Activated CD4-positive, alpha-beta memory T cell treated with anti-CD3 and anti-CD28 coated beads for 36 hours (primary cell): Measurements from ENCODE around the gene SLC9A7. TPM values are rescaled to one million over a fixed set of nuclear protein-coding genes. Genes with fewer than 3 reads are reported as not detected.
A peak's percentile ranks its signal among the peaks of the same experiment; 100 is the strongest.

Source experiments
- CTCF ChIA-PET: fragments of 350-600 bp; sonication (Branson Sonifier 250); formaldehyde crosslinking; loops from one replicate; lab custom pipeline; 2021; ENCODE audit warnings: antibody characterized with exemption, inconsistent platforms; lab: Charles Lee
- POLR2A ChIA-PET: fragments of 350-600 bp; sonication (Branson Sonifier 250); formaldehyde crosslinking; loops from one replicate; lab custom pipeline; 2021; ENCODE audit warnings: antibody characterized with exemption; lab: Charles Lee
- DNase-seq: peaks from one replicate; pipeline ENCODE4 v3.0.0-alpha.2; 2020
- H3K27ac Mint-ChIP-seq: one replicate; pipeline ENCODE4 v1.8.0; 2021; ENCODE audit warnings: mixed read lengths
- H3K27me3 Mint-ChIP-seq: one replicate; pipeline ENCODE4 v1.8.0; 2021; ENCODE audit warnings: mixed read lengths
- H3K36me3 Mint-ChIP-seq: one replicate; pipeline ENCODE4 v1.8.0; 2021; ENCODE audit warnings: mixed read lengths
- H3K4me1 Mint-ChIP-seq: one replicate; pipeline ENCODE4 v1.8.0; 2021; ENCODE audit warnings: low read depth, mixed read lengths
- H3K4me3 Mint-ChIP-seq: one replicate; pipeline ENCODE4 v1.8.0; 2021; ENCODE audit warnings: mild to moderate bottlenecking, mixed read lengths
- H3K9me3 Mint-ChIP-seq: one replicate; pipeline ENCODE4 v1.8.0; 2021; ENCODE audit warnings: mixed read lengths
- intact Hi-C: fragments of 100-400 bp; cut with micrococcal nuclease; formaldehyde crosslinking; loops from one replicate; pipeline ENCODE4 v1.15.1; 2023
- total RNA-seq, 2 experiments: library from RNA; stranded (reverse); gene quantifications; one replicate each; pipeline ENCODE4 v1.2.3, GENCODE V29; 2021

SLC9A7 gene
- total RNA-seq, 2 experiments from 2014 or later, result 17.7 to 17.8 TPM

- Mint-ChIP-seq H3K27ac (peak overlapping the region; percentile 56), H3K27me3 (no peaks in the 10 kb centered on the region), H3K36me3 (no peaks in the 10 kb centered on the region), H3K9me3 (no peaks in the 10 kb centered on the region), H3K4me3 (no peak overlapping the region), H3K4me1 (peaks cover 55% of the 10 kb centered on the region)
- ChIA-PET POLR2A (interaction anchor here (0.6 to 1.1 kb wide), 4 partner anchors 17 to 39 kb away, joined by 3 to 5 read pairs (median 4); no protein-coding TSS in a partner anchor), CTCF (interaction anchor here (0.6 to 1.2 kb wide), 4 partner anchors 9 to 779 kb away, joined by 3 to 5 read pairs (median 4); no protein-coding TSS in a partner anchor)
- intact Hi-C loops, result loop anchor here (5.0 kb wide), 2 partner anchors 37 to 122 kb away; no protein-coding TSS in a partner anchor
- no peak for DNase-seq
Measured at GRCh38 chrX:46589977-46590723, 168.8 kb downstream of the SLC9A7 start.

GRCh38 chrX:46588263-46588662 lies 170.7 kb downstream of the SLC9A7 start:
- intact Hi-C loops, result loop anchor here (1.0 to 5.0 kb wide), 3 partner anchors 16 to 124 kb away; no protein-coding TSS in a partner anchor
- Mint-ChIP-seq H3K9me3 (no peaks in the 10 kb centered on the region), H3K4me3 (peak overlapping the region; percentile 65), H3K4me1 (peaks cover 55% of the 10 kb centered on the region), H3K27ac (peak overlapping the region; percentile 88), H3K27me3 (no peaks in the 10 kb centered on the region), H3K36me3 (no peaks in the 10 kb centered on the region)
- DNase-seq, result peak; percentile 61
- CTCF ChIA-PET, result interaction anchor here (1.5 kb wide), 1 partner anchor 10 kb away, joined by 3 read pairs; no protein-coding TSS in a partner anchor
- POLR2A ChIA-PET, result no interaction called here

GRCh38 chrX:46587753-46588171 lies 171.2 kb downstream of the SLC9A7 start:
- Mint-ChIP-seq H3K4me1 (peaks cover 57% of the 10 kb centered on the region), H3K9me3 (no peaks in the 10 kb centered on the region), H3K4me3 (peak overlapping the region; percentile 65), H3K36me3 (no peaks in the 10 kb centered on the region), H3K27ac (peak overlapping the region; percentile 88), H3K27me3 (no peaks in the 10 kb centered on the region)
- ChIA-PET POLR2A (interaction anchor here (1.7 kb wide), 1 partner anchor 11 kb away, joined by 12 read pairs; no protein-coding TSS in a partner anchor), CTCF (interaction anchor here (0.6 to 1.5 kb wide), 2 partner anchors 10 to 460 kb away, joined by 3 read pairs; no protein-coding TSS in a partner anchor)
- intact Hi-C loops, result loop anchor here (1.0 to 5.0 kb wide), 4 partner anchors 10 to 125 kb away; no protein-coding TSS in a partner anchor
- no peak for DNase-seq

GRCh38 chrX:46587158-46587557 lies 171.8 kb downstream of the SLC9A7 start:
- intact Hi-C loops, result loop anchor here (1.0 to 5.0 kb wide), 3 partner anchors 10 to 125 kb away; no protein-coding TSS in a partner anchor
- no peaks in the 10 kb centered on the region for H3K36me3 Mint-ChIP-seq
- CTCF ChIA-PET, result interaction anchor here (1.2 to 1.5 kb wide), 2 partner anchors 9 to 15 kb away, joined by 3 to 6 read pairs; no protein-coding TSS in a partner anchor
- peaks cover 59% of the 10 kb centered on the region for H3K4me1 Mint-ChIP-seq
- H3K27ac Mint-ChIP-seq, result peak overlapping the region; percentile 75
- DNase-seq, result peak; percentile 54
- H3K4me3 Mint-ChIP-seq, result peak overlapping the region; percentile 37
- POLR2A ChIA-PET, result interaction anchor here (1.7 kb wide), 1 partner anchor 10 kb away, joined by 12 read pairs; no protein-coding TSS in a partner anchor
- no peaks in the 10 kb centered on the region for H3K9me3 Mint-ChIP-seq
- H3K27me3 Mint-ChIP-seq, result no peaks in the 10 kb centered on the region

GRCh38 chrX:46584736-46585135 lies 174.2 kb downstream of the SLC9A7 start:
- ChIA-PET POLR2A (no interaction called here), CTCF (no interaction called here)
- Mint-ChIP-seq H3K36me3 (no peaks in the 10 kb centered on the region), H3K27ac (no peak overlapping the region), H3K4me3 (no peak overlapping the region), H3K27me3 (no peaks in the 10 kb centered on the region), H3K4me1 (peaks cover 60% of the 10 kb centered on the region), H3K9me3 (no peaks in the 10 kb centered on the region)
- no peak for DNase-seq
- intact Hi-C loops, result loop anchor here (5.0 kb wide), 2 partner anchors 43 to 128 kb away; no protein-coding TSS in a partner anchor

GRCh38 chrX:46582966-46583365 lies 176.0 kb downstream of the SLC9A7 start:
- Mint-ChIP-seq H3K4me3 (no peak overlapping the region), H3K27me3 (no peaks in the 10 kb centered on the region), H3K36me3 (peaks cover 7% of the 10 kb centered on the region), H3K4me1 (peaks cover 60% of the 10 kb centered on the region), H3K9me3 (no peaks in the 10 kb centered on the region), H3K27ac (peak overlapping the region; percentile 23)
- ChIA-PET CTCF (no interaction called here), POLR2A (no interaction called here)
- no peak for DNase-seq
- intact Hi-C loops, result no loop called here

GRCh38 chrX:46582325-46582724 lies 176.6 kb downstream of the SLC9A7 start:
- Mint-ChIP-seq H3K4me3 (no peak overlapping the region), H3K27me3 (no peaks in the 10 kb centered on the region)

GRCh38 chrX:46580613-46581012 lies 178.3 kb downstream of the SLC9A7 start:
- ChIA-PET POLR2A (no interaction called here), CTCF (interaction anchor here (1.1 kb wide), 1 partner anchor 106 kb away, joined by 3 read pairs; no protein-coding TSS in a partner anchor)
- intact Hi-C loops, result no loop called here
- Mint-ChIP-seq H3K4me3 (no peak overlapping the region), H3K4me1 (peaks cover 63% of the 10 kb centered on the region), H3K9me3 (no peaks in the 10 kb centered on the region), H3K27me3 (no peaks in the 10 kb centered on the region), H3K27ac (no peak overlapping the region), H3K36me3 (peaks cover 7% of the 10 kb centered on the region)
- DNase-seq, result no peak

More at GRCh38 chrX:46582325-46582724, 176.6 kb downstream of the SLC9A7 start:
- DNase-seq, result no peak
- peaks cover 7% of the 10 kb centered on the region for H3K36me3 Mint-ChIP-seq
- no peak overlapping the region for H3K27ac Mint-ChIP-seq
- peaks cover 61% of the 10 kb centered on the region for H3K4me1 Mint-ChIP-seq
- intact Hi-C loops, result no loop called here
- no peaks in the 10 kb centered on the region for H3K9me3 Mint-ChIP-seq
- ChIA-PET POLR2A (no interaction called here), CTCF (no interaction called here)

GRCh38 chrX:46579250-46579649 lies 179.7 kb downstream of the SLC9A7 start:
- intact Hi-C loops, result loop anchor here (5.0 to 10.0 kb wide), 3 partner anchors 33 to 814 kb away; no protein-coding TSS in a partner anchor
- CTCF ChIA-PET, result interaction anchor here (0.6 to 0.7 kb wide), 2 partner anchors 18 to 334 kb away, joined by 3 read pairs; no protein-coding TSS in a partner anchor
- no peak for DNase-seq
- Mint-ChIP-seq H3K27me3 (no peaks in the 10 kb centered on the region), H3K9me3 (no peaks in the 10 kb centered on the region), H3K36me3 (peaks cover 7% of the 10 kb centered on the region), H3K4me3 (no peak overlapping the region), H3K27ac (peak overlapping the region; percentile 54), H3K4me1 (peaks cover 62% of the 10 kb centered on the region)
- POLR2A ChIA-PET, result no interaction called here

- intact Hi-C loops, result loop anchor here (1.0 to 10.0 kb wide), 4 partner anchors 10 to 813 kb away; no protein-coding TSS in a partner anchor
- Mint-ChIP-seq H3K9me3 (no peaks in the 10 kb centered on the region), H3K36me3 (peaks cover 7% of the 10 kb centered on the region), H3K4me3 (peak overlapping the region; percentile 82), H3K4me1 (peaks cover 55% of the 10 kb centered on the region), H3K27me3 (no peaks in the 10 kb centered on the region), H3K27ac (peak overlapping the region; percentile 83)
- DNase-seq, result no peak
- POLR2A ChIA-PET, result interaction anchor here (0.6 to 2.5 kb wide), 2 partner anchors 10 to 132 kb away, joined by 3 to 12 read pairs; no protein-coding TSS in a partner anchor
- CTCF ChIA-PET, result interaction anchor here (1.2 kb wide), 1 partner anchor 10 kb away, joined by 3 read pairs; no protein-coding TSS in a partner anchor
Measured at GRCh38 chrX:46577221-46578005, 181.5 kb downstream of the SLC9A7 start.

- Mint-ChIP-seq H3K4me3 (peak overlapping the region; percentile 82), H3K9me3 (no peaks in the 10 kb centered on the region), H3K27ac (peak overlapping the region; percentile 83), H3K27me3 (no peaks in the 10 kb centered on the region), H3K36me3 (peaks cover 7% of the 10 kb centered on the region), H3K4me1 (peaks cover 59% of the 10 kb centered on the region)
- CTCF ChIA-PET, result interaction anchor here (0.7 kb wide), 1 partner anchor 65 kb away, joined by 3 read pairs; no protein-coding TSS in a partner anchor
- no peak for DNase-seq
- intact Hi-C loops, result loop anchor here (5.0 to 10.0 kb wide), 3 partner anchors 36 to 812 kb away; no protein-coding TSS in a partner anchor
- POLR2A ChIA-PET, result interaction anchor here (1.1 to 2.5 kb wide), 2 partner anchors 11 to 34 kb away, joined by 3 to 12 read pairs; no protein-coding TSS in a partner anchor
Measured at GRCh38 chrX:46576458-46576857, 182.5 kb downstream of the SLC9A7 start.
